Body of pancreas (tissue), 4 donors: ENCODE results near the gene MID1.

ENCODE experiments used
- POLR2A ChIP-seq, 3 donors: fragments of 450-650 bp; IDR thresholded peaks; one replicate each; pipeline ENCODE4 v1.6.1; 2016; ENCODE audit warnings: antibody characterized with exemption in 3 of 3, mild to moderate bottlenecking in 2 of 3
- TF ChIP-seq, protein P1 (sequence below), 7 experiments: fragments of 450-650 bp in 4 of 7; fragments of 200-600 bp in 3 of 7; sonication (generic) in 3 of 7; IDR thresholded peaks; one replicate each; pipeline ENCODE4 v1.5.1; 2016 to 2019; ENCODE audit warnings: antibody characterized with exemption in 7 of 7

DNA sequence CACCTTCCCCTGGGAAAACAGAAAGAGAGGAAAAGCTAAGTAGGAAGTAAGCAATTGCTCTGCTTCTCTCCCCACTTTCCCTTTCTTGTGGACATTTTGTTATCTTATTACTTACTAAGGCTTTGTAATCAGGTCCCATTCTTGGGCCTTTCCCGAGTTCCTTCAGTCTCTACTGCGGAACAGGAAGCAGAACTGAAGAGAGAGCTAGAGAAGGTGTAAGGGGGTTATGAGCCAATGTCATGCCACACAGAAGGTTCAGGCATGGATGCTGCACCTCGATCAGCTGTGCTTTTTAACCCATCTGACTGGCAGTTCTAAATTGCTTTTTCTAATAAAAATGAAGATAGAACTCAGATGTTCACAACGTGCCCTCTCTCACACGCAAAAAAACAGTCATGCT lies 83.6 kb downstream of the MID1 start:
- TF ChIP-seq, protein P1, sequence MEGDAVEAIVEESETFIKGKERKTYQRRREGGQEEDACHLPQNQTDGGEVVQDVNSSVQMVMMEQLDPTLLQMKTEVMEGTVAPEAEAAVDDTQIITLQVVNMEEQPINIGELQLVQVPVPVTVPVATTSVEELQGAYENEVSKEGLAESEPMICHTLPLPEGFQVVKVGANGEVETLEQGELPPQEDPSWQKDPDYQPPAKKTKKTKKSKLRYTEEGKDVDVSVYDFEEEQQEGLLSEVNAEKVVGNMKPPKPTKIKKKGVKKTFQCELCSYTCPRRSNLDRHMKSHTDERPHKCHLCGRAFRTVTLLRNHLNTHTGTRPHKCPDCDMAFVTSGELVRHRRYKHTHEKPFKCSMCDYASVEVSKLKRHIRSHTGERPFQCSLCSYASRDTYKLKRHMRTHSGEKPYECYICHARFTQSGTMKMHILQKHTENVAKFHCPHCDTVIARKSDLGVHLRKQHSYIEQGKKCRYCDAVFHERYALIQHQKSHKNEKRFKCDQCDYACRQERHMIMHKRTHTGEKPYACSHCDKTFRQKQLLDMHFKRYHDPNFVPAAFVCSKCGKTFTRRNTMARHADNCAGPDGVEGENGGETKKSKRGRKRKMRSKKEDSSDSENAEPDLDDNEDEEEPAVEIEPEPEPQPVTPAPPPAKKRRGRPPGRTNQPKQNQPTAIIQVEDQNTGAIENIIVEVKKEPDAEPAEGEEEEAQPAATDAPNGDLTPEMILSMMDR (IDR thresholded peaks at IDR 0.05): no peak
- TF ChIP-seq POLR2A (IDR thresholded peaks at IDR 0.05): no peak
